KG1 (cell line): ENCODE measurements around the gene NPB.

Experiments
- DNase-seq: peaks from one replicate; lab custom pipeline; 2025; lab: John Stamatoyannopoulos, UW

Gene NPB

GRCh38 chr17:81899514-81900166, 2.4 kb upstream of the NPB start:
- no peak for DNase-seq

DNA sequence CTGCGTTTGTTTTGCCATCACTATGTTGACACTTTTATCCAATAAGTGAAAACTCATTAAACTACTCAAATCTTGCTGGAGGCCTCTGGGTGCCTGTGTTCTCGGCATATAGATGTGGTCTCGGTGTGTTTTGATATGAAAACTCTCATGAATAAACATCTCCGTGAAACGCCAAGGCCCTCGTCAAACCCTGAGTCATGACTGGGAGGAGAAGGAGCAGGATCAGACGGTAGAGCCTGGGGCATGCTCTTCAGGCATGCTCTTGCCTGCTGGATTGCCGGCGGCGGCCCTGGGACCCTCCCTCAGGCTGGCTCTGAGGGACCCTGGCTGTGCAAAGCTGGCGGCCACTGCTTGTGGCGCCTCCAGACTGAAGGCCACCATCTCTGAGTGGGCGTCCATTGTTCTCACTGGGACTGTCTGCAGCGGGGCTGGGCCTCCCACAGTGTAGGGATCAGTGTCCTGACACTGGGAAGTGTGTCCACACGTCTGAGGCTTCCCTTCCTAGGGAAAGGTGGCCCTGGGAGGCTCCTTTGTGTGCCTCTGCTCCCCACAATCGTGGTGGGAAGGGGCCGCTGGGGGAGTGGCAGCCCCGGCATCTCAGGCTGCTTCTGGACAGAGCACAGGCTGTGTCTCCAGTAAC, 1.7 kb upstream of the NPB start:
- no peak for DNase-seq

GRCh38 chr17:81901167-81902022, 643 bp upstream of the NPB start:
- DNase-seq: no peak

DNA sequence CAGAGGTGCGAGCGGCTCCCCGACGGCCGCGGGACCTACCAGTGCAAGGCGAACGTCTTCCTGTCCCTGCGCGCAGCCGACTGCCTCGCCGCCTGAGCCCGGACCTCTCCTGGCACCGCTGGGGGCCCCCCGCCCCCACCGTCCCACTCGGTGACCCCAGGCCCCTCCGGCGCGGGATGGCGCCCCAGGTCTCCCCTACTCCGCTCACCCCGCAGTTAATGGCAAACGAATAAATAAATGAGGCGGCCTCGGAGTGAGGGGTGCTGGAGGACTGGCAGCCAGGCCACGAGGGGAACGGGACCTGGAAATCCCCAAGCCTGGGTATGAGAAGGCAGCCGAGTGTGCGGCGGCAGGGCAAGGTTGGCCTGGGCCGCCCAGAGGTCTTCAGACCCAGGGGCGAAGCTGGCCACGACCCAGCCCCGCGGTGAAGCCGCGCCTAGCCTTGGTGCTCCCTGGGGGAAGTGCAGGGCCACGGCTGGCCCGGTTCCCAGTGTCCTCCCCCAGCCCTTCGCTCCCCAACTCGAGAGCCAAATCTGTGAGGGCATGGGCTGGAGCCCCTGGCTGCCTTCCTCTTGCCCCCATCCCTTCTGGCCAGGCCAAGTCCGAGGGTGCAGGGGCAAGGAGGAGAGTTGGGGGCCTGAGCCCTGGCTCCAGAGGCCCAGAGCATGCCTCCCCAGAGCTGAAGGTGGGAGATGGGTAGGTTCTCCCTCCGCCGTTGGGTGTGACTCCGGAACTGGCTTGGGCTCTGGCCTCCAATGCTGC, 796 bp downstream of the NPB start:
- no peak for DNase-seq

DNA sequence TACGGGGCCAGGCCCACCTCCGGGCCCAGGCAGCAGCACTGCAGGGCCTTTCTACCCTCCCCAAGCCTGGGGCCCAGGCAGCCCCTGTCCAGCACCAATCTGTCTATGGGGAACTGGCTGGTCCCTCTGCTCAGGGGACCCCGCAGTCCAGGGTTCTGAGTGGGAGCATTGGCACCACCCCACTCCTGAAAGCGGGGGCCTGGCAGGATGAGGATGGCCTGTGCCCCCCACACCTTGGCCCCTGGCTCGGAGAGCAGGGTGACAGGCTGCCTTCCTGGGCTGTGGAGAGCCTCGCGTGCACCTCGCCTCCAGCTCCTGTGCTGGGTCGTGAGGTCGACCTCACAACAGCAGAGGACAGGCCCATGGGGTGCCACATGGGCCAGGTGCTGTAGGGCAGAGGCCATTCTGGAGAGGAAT, 1.4 kb downstream of the NPB start:
- DNase-seq: no peak

DNA sequence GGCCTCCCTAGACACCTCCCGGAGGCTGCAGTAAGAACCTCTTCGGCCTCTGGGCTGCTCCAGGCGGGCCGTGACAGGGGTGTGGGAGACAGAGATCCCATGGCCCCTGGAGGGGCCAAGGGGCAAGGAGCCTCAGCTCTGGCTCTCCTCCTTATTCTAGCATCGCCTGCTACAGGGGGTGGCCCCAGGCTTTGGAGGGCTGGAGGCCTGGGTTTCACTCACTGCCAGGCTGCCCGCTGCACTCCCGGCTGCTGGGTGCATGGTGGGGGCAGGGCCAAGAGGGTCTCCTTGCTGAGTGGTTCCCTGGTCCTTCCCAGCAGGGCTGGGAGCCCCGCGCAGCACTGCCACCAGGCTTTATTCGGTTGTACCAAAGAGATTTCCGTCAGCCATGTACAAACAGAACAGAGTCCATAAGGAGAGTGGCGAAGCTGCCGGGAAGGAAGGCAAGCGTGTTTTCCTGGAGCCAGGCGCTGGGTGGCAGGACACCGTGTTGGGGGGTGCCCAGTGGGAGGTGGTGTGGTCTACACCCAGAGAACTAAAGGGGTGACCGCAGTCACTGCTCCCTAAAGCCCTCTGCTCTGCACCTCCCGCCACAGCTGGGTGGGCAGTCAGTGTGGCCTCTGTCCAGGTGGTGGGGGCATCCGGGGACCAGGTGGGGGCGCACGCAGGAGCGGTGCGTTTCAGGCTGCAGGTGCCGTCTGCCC, 2.0 kb downstream of the NPB start:
- no peak for DNase-seq

DNA sequence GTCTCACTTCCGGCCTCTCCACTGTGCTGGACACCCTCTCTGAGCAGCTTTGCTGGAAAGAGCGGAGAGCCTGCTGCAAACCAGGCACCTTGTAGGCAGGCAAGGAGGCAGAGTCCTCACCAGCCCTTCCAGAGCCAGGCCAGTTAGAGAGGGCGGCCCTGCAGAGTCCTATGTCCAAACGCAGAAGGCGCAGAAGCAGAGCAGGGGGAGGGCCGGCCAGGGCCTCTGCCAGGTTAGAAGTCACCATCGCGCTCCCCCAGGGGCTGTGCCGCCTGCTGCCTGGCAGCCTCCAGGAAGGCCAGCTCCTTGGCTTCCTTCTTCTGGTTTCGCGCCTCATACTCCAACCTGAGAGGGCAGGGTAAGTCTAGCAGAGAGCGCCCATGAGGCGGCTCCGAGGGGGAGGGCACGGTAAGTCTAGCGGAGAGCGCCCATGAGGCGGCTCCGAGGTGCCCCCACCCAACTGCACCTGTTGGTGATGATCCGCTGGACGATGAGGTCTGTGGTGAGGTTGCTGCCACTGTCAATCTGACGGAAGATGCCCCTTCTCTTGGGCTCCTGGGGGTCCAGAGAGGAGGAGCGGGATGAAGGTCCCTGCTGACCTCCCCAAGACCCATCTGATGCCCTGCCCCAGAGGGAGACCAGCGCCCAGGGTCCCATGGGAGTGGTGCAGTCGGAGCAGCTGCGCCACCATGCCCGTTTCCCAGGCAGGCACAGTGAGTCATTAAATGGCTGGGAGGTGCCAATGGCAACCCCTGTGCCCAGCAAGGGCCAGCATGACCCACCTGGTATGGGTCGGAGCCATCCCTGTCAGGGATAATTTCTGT, 2.8 kb downstream of the NPB start:
- DNase-seq: no peak

DNA sequence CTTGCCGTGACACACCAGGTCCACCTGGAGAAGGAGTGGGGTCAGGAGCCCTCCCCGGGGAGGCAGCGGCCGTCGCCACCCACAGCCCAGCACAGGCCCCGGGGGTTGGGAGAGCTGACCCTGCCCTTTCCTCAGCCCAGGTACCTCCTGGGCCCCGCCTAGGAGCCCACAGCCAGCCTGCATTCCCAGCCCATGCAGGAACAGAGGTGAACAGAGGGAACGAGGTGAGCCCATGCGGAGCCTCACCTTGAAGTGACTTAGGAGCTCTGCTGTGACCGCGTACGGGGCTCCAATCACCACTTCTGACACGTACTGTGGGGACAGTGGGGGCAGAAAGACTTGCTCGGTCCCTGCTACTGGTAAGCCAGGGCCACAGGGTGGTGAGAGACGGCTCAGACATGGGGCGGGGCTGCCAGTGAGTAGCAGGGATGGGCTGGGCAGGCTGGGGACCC, 3.4 kb downstream of the NPB start:
- DNase-seq: no peak

GRCh38 chr17:81905993-81906392, 4.0 kb downstream of the NPB start:
- no peak for DNase-seq

GRCh38 chr17:81906476-81907218, 4.6 kb downstream of the NPB start:
- DNase-seq: no peak

GRCh38 chr17:81907219-81908145, 5.4 kb downstream of the NPB start:
- DNase-seq: no peak

DNA sequence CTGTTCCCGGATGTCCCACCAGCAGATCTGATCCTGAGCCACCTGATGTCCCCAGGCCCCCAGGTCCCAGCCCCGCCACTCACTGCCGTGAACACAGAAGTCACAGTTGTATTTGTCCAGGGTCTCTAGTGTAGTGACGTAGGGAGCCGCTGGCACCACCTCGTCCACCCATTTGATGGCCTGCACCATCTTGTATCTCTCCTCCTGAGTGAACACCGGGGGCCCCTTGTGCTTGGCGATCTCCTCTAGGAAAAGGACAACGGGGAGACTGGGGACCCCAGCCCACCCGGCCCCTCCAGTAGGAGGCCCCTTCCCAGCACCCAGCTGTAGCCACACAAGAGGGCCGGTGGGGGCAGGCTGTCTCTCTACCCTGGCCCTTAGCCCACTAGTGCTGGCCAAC, 6.8 kb downstream of the NPB start:
- no peak for DNase-seq

DNA sequence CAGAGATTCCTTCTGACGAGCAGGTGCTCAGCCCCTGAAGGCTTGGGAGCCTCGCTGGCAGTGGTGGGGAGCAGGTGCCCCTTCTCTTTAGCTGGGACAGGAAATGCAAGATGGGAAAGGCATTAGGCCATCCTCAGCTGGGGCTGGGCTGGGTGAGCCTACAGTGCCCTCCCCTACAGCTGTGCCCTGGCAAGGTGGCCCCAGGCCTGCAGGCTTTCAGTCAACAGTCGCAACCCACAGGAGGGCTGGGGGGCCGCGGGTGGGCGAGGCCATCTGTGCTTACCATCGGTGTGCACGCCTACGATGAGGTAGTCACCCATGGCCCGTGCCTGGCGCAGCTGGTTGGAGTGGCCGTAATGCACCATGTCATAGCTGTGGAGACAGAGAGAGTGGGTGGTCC, 7.2 kb downstream of the NPB start:
- no peak for DNase-seq

DNA sequence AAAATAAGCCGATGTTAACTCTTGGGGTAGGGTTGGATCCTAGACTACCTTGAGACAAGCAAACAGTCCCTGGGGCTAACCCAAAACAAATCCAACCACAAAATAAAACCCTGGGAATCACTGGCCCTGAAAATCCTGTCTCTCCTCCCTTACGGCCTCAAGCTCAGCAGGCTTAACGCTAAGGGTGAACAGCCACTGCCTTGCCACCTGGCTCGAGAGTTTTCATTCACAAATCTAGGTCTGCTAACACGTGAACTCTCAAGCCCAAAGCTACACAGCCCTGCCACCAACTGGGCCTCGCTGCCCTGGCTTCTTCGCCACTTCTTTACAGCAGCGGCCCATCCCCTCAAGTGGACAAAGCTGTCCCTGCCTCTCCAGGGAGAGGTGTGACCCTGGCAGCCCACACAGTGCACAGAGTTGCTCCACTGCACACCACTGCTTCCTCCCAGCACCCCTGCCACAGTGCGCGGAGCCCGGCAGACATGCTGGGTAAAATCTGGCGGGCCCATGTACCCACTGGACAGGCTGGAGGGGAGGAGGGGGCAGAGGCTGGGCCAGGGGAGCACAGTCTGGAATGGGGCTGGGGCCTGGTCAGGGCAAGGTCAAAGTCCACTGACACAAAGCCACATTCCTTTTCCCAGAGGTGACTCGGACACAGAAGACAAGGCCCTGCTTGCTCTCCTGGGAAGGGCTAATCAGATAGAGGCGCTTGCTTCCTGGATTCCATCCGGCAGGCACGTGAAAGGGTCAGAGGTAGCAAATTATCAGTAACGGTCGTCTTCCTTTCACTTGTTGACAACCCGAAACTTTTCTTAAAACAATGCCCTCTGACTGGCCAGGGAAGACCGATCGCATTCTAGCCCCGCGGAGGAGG, 8.2 kb downstream of the NPB start:
- no peak for DNase-seq

DNA sequence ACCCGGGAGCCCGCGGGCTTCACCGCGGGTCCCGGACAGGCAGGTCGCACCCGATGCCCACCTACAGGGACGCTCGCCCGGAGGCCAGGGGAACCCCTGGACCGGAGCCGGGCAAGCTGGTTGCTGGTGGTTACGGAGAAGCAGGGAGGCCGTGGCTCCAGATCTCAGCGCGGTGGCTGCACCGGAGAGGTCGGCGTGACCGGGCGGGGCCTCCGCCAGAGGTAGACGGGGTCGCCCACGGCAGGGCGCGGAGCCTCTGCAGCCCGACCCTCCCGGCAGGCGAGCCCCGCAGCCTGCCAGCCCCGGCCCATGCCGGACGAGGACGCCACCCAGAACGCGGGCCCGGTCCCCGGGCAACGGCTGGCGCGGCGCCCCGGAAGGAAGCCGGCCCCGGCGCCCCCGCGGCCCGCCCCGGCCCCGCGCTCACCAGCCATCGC, 8.8 kb downstream of the NPB start:
- no peak for DNase-seq

GRCh38 chr17:81911277-81911961, 9.4 kb downstream of the NPB start, which contains the start of gene PCYT2:
Gene PCYT2, minus strand, starts transcription at chr17:81911399. Its CDS starts 44 bp downstream, at chr17:81911355.
- peak; percentile 35 for DNase-seq

DNA sequence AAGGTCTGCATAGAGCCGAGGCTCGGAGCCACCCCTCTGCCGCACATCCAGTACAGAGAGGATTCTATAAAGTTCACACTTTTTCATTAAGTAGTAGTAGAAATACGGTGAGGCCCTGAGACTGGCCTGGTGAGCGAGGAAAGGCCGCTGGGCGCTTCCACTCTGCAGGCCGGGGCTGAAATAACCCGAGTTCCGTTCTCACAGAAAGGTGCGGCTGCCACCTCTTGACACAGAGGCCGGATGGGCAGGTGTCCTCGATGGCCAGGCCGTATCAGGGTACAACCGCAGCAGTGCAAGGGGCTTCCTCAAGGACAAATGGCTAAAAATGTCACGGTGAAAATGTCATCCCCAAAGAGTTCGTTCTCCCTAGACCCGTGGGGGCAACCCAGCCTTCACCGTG, 9.9 kb downstream of the NPB start:
- DNase-seq: no peak
